Body of pancreas (tissue), 4 donors: ENCODE measurements around the gene RNF157. TPM values are rescaled to one million over a fixed set of nuclear protein-coding genes. Genes with fewer than 3 reads are reported as not detected.
"Not testable (repeated sequence)": the region's sequence is repeated elsewhere in the genome, so short reads cannot be mapped to it uniquely, and the experiment has no call there.

Source experiments
- ATAC-seq: fragments of 150-250 bp; one replicate; pipeline ENCODE4 v1.9.1; 2016
- DNase-seq, 4 donors: peaks; one replicate each; pipeline ENCODE4 v3.0.0-alpha.2; 2019
- H3K27ac ChIP-seq, 4 donors: fragments of 200-600 bp; sonication (generic); 1 replicate in 3 of 4; 2 replicates in 1 of 4; pipeline versions ENCODE4 v1.5.1 to v1.6.1; 2016 to 2019; ENCODE audit warnings: mild to moderate bottlenecking in 1 of 4, mixed read lengths in 1 of 4, moderate library complexity in 1 of 4
- H3K27me3 ChIP-seq, 2 donors: fragments of 200-600 bp; sonication (generic); one replicate each; pipeline ENCODE4 v1.6.0; 2016; ENCODE audit warnings: mild to moderate bottlenecking in 1 of 2
- H3K36me3 ChIP-seq, 2 donors: fragments of 200-600 bp; sonication (generic); replicated peaks in 1 of 2; 2 replicates each; pipeline ENCODE4 v1.5.1; 2016; ENCODE audit warnings: low read depth in 2 of 2; ENCODE audit not compliant: insufficient read depth in 1 of 2
- H3K4me1 ChIP-seq: fragments of 200-600 bp; sonication (generic); one replicate; pipeline ENCODE4 v1.6.0; 2016
- H3K4me3 ChIP-seq, 2 donors: fragments of 200-600 bp; sonication (generic); 1 replicate in 1 of 2; 2 replicates in 1 of 2; pipeline ENCODE4 v1.5.1; 2016 to 2019
- H3K9me3 ChIP-seq, 3 donors: fragments of 200-600 bp; sonication (generic); 1 replicate in 2 of 3; 2 replicates in 1 of 3; pipeline ENCODE4 v1.5.1; 2016
- CTCF ChIP-seq, 7 experiments: fragments of 450-650 bp in 4 of 7; fragments of 200-600 bp in 3 of 7; sonication (generic) in 3 of 7; IDR thresholded peaks; one replicate each; pipeline ENCODE4 v1.5.1; 2016 to 2019; ENCODE audit warnings: antibody characterized with exemption in 7 of 7
- POLR2A ChIP-seq, 3 donors: fragments of 450-650 bp; IDR thresholded peaks; one replicate each; pipeline ENCODE4 v1.6.1; 2016; ENCODE audit warnings: antibody characterized with exemption in 3 of 3, mild to moderate bottlenecking in 2 of 3
- WGBS, 2 donors: methylation state at CpG; one replicate each; pipeline ENCODE4 v1.1.5; 2017; 5-methylcytosine and 5-hydroxymethylcytosine counted together
- intact Hi-C: fragments of 100-400 bp; cut with DNase I; formaldehyde crosslinking; loops from one replicate; pipeline ENCODE4 v1.15.1; 2023
- total RNA-seq, 2 donors: library from RNA; depleted of rRNA; stranded (reverse); fragments of >200 nt; gene quantifications; one replicate each; pipeline ENCODE4 v1.1.0, GENCODE V29; 2016

Gene RNF157
- total RNA-seq, 2 donors from 2014 or later: 4.7 to 29.3 TPM

- no peak for TF ChIP-seq CTCF (IDR thresholded peaks at IDR 0.05)
- TF ChIP-seq POLR2A (IDR thresholded peaks at IDR 0.05): no peak
- H3K4me3 ChIP-seq: no peak overlapping the region
- H3K27ac ChIP-seq: no peak overlapping the region
- DNase-seq (no peak), ATAC-seq (no peak)
- no peaks in the 10 kb centered on the region for H3K27me3 ChIP-seq
- intact Hi-C loops: no loop called here
- H3K9me3 ChIP-seq: no peaks in the 10 kb centered on the region
- 44 to 58% methylated on average over 6 of the region's 6 CpGs for WGBS, 2 donors
- H3K4me1 ChIP-seq: peaks cover 9% of the 10 kb centered on the region
- H3K36me3 ChIP-seq: no peaks in the 10 kb centered on the region
These were observed 48.4 kb downstream of the RNF157 start for GRCh38 chr17:76191896-76192295.

GRCh38 chr17:76189741-76190140, 50.6 kb downstream of the RNF157 start:
- H3K27me3 ChIP-seq: no peaks in the 10 kb centered on the region
- DNase-seq (no peak), ATAC-seq (no peak)
- no peak overlapping the region for H3K4me3 ChIP-seq
- no peaks in the 10 kb centered on the region for H3K4me1 ChIP-seq
- no peaks in the 10 kb centered on the region for H3K9me3 ChIP-seq
- TF ChIP-seq POLR2A (IDR thresholded peaks at IDR 0.05) (no peak), CTCF (IDR thresholded peaks at IDR 0.05) (no peak)
- intact Hi-C loops: no loop called here
- no peaks in the 10 kb centered on the region for H3K36me3 ChIP-seq
- no peak overlapping the region for H3K27ac ChIP-seq
- 79 to 83% methylated on average over 4 of the region's 4 CpGs for WGBS, 2 donors

- H3K9me3 ChIP-seq: no peaks in the 10 kb centered on the region
- ATAC-seq (no peak), DNase-seq (no peak)
- intact Hi-C loops: no loop called here
- H3K27ac ChIP-seq: no peak overlapping the region
- no peaks in the 10 kb centered on the region for H3K36me3 ChIP-seq
- H3K27me3 ChIP-seq: no peaks in the 10 kb centered on the region
- TF ChIP-seq CTCF (IDR thresholded peaks at IDR 0.05) (no peak), POLR2A (IDR thresholded peaks at IDR 0.05) (no peak)
- H3K4me3 ChIP-seq: no peak overlapping the region
- WGBS, 2 donors: 73 to 75% methylated on average over 4 of the region's 4 CpGs
- no peaks in the 10 kb centered on the region for H3K4me1 ChIP-seq
These were observed 51.0 kb downstream of the RNF157 start for GRCh38 chr17:76189247-76189646.

GRCh38 chr17:76188213-76189016, 51.9 kb downstream of the RNF157 start:
- no peak for DNase-seq
- WGBS, 2 donors: 51 to 60% methylated on average over 4 of the region's 4 CpGs
- Histone ChIP-seq H3K9me3 (no peaks in the 10 kb centered on the region), H3K27me3 (no peaks in the 10 kb centered on the region), H3K4me3 (no peak overlapping the region), H3K27ac (no peak overlapping the region), H3K36me3 (no peaks in the 10 kb centered on the region), H3K4me1 (no peaks in the 10 kb centered on the region)
- no peak for ATAC-seq
- no peak for TF ChIP-seq POLR2A (IDR thresholded peaks at IDR 0.05)
- intact Hi-C loops: no loop called here

GRCh38 chr17:76186774-76187173, 53.5 kb downstream of the RNF157 start:
- H3K27me3 ChIP-seq, H3K27ac ChIP-seq, H3K4me3 ChIP-seq, DNase-seq, H3K9me3 ChIP-seq, intact Hi-C loops, ATAC-seq, H3K4me1 ChIP-seq, H3K36me3 ChIP-seq: not testable (repeated sequence)
- 87 to 94% methylated on average over 2 of the region's 2 CpGs for WGBS, 2 donors

GRCh38 chr17:76184290-76184689, 56.0 kb downstream of the RNF157 start:
- Histone ChIP-seq H3K36me3 (no peaks in the 10 kb centered on the region), H3K27ac (no peak overlapping the region), H3K4me1 (no peaks in the 10 kb centered on the region), H3K4me3 (no peak overlapping the region), H3K9me3 (no peaks in the 10 kb centered on the region), H3K27me3 (no peaks in the 10 kb centered on the region)
- no peak for DNase-seq
- intact Hi-C loops: no loop called here
- TF ChIP-seq CTCF (IDR thresholded peaks at IDR 0.05) (no peak), POLR2A (IDR thresholded peaks at IDR 0.05) (no peak)
- ATAC-seq: no peak
- WGBS, 2 donors: 64 to 65% methylated on average over 2 of the region's 2 CpGs
